ENCODE results near the gene LCN12.

Gene LCN12

DNA sequence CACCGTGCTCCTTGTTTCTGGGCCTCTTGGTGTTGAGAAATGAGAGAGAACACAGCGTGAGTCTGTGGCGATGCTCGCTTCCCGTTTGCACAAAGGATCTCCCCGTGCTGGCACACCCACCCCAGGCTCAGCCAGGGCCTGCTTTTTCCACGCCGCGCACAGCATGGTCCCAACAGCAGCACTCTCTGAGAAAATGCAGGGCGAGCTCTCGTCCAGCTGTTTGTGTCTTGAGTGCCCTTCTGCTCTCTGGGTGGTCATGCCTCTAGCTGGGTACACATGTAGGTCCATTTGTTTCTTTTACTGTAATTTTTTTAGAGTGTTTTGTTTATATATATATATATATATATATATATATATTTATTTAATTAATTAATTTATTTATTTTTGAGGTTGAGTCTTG, 34.2 kb upstream of the LCN12 start:
- Histone ChIP-seq H3K27ac (ENCODE audit: low read depth, low read length) (no peak overlapping the region), H3K4me2 (ENCODE audit: low read depth, low read length, poor library complexity, severe bottlenecking) (no peak overlapping the region), H3K27me3 (ENCODE audit: low read length) (no peaks in the 10 kb centered on the region), H3K9me2 (replicated peaks; ENCODE audit: insufficient read depth, low read length) (no peaks in the 10 kb centered on the region), H4K20me1 (ENCODE audit: low read depth, low read length) (no peaks in the 10 kb centered on the region), H3K79me2 (ENCODE audit: insufficient read depth, low read length) (no peaks in the 10 kb centered on the region), H3F3A (ENCODE audit: insufficient read depth) (no peaks in the 10 kb centered on the region), H2AFZ (ENCODE audit: low read depth, low read length, severe bottlenecking) (no peak overlapping the region), H3K9ac (ENCODE audit: low read length) (no peak overlapping the region), H3K9me3 (ENCODE audit: insufficient read depth, low read length) (no peaks in the 10 kb centered on the region), H3K36me3 (ENCODE audit: low read length) (0 out of 2 replicates have a peak, but pooled peaks cover 2% of the 10 kb centered on the region), H3K4me3 (ENCODE audit: insufficient read depth, low read length, poor library complexity, severe bottlenecking) (no peak overlapping the region)
- TF ChIP-seq EZH2phosphoT487 (conservative IDR thresholded peaks at IDR 0.05; ENCODE audit: low read length) (no peak), CTCF (IDR thresholded peaks at IDR 0.05; ENCODE audit: insufficient read depth, low read length, poor library complexity, severe bottlenecking) (no peak)

GRCh38 chr9:136920069-136920468, 32.0 kb upstream of the LCN12 start:
- Histone ChIP-seq H3K9me3 (ENCODE audit: insufficient read depth, low read length) (no peaks in the 10 kb centered on the region), H3K9ac (ENCODE audit: low read length) (no peak overlapping the region), H3K36me3 (ENCODE audit: low read length) (0 out of 2 replicates have a peak, but pooled peaks cover 2% of the 10 kb centered on the region), H3K27me3 (ENCODE audit: low read length) (no peaks in the 10 kb centered on the region), H3K9me2 (replicated peaks; ENCODE audit: insufficient read depth, low read length) (no peaks in the 10 kb centered on the region), H3K4me2 (ENCODE audit: low read depth, low read length, poor library complexity, severe bottlenecking) (no peak overlapping the region), H4K20me1 (ENCODE audit: low read depth, low read length) (no peaks in the 10 kb centered on the region), H2AFZ (ENCODE audit: low read depth, low read length, severe bottlenecking) (no peak overlapping the region), H3K27ac (ENCODE audit: low read depth, low read length) (no peak overlapping the region), H3K4me3 (ENCODE audit: insufficient read depth, low read length, poor library complexity, severe bottlenecking) (no peak overlapping the region), H3F3A (ENCODE audit: insufficient read depth) (no peaks in the 10 kb centered on the region), H3K79me2 (ENCODE audit: insufficient read depth, low read length) (no peaks in the 10 kb centered on the region)
- TF ChIP-seq EZH2phosphoT487 (conservative IDR thresholded peaks at IDR 0.05; ENCODE audit: low read length): no peak
- no peak for TF ChIP-seq CTCF (IDR thresholded peaks at IDR 0.05; ENCODE audit: insufficient read depth, low read length, poor library complexity, severe bottlenecking)

DNA sequence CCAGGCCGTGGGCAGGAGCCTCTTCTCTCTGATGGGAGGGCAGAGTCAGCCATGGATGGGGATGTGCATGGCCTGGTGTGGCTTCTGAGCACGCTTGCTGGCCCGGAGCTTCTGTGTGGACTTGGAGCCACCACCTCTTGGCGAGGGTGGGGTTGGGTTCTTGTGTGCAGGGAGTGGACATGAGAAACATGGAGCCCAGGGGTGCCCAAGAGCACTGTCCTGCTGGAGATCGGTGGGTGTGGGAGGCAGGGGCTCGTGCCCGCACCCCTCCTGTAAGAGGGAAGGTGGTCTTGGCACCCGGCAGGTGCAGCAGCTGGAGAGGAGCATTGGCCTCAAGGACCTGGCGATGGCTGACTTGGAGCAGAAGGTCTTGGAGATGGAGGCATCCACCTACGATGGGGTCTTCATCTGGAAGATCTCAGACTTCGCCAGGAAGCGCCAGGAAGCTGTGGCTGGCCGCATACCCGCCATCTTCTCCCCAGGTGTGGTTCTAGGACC, 31.3 kb upstream of the LCN12 start:
- no peak overlapping the region for H3K4me3 ChIP-seq (ENCODE audit: insufficient read depth, low read length, poor library complexity, severe bottlenecking)
- no peak overlapping the region for H3K9ac ChIP-seq (ENCODE audit: low read length)
- no peak overlapping the region for H2AFZ ChIP-seq (ENCODE audit: low read depth, low read length, severe bottlenecking)
- no peaks in the 10 kb centered on the region for H3K27me3 ChIP-seq (ENCODE audit: low read length)
- H3F3A ChIP-seq (ENCODE audit: insufficient read depth): no peaks in the 10 kb centered on the region
- H3K79me2 ChIP-seq (ENCODE audit: insufficient read depth, low read length): no peaks in the 10 kb centered on the region
- no peaks in the 10 kb centered on the region for H4K20me1 ChIP-seq (ENCODE audit: low read depth, low read length)
- TF ChIP-seq CTCF (IDR thresholded peaks at IDR 0.05; ENCODE audit: insufficient read depth, low read length, poor library complexity, severe bottlenecking) (no peak), EZH2phosphoT487 (conservative IDR thresholded peaks at IDR 0.05; ENCODE audit: low read length) (no peak)
- H3K27ac ChIP-seq (ENCODE audit: low read depth, low read length): no peak overlapping the region
- no peak overlapping the region for H3K4me2 ChIP-seq (ENCODE audit: low read depth, low read length, poor library complexity, severe bottlenecking)
- H3K9me2 ChIP-seq (replicated peaks; ENCODE audit: insufficient read depth, low read length): no peaks in the 10 kb centered on the region
- H3K36me3 ChIP-seq (ENCODE audit: low read length): 0 out of 2 replicates have a peak, but pooled peaks cover 2% of the 10 kb centered on the region
- no peaks in the 10 kb centered on the region for H3K9me3 ChIP-seq (ENCODE audit: insufficient read depth, low read length)

Data from SU-DHL-6 (cell line).